Measurements from ENCODE around the gene ITGAV. TPM values are rescaled to one million over a fixed set of nuclear protein-coding genes. Genes with fewer than 3 reads are reported as not detected.

The ITGAV gene
- total RNA-seq, 1 experiment from 2014 or later: 26.9 TPM

DNA sequence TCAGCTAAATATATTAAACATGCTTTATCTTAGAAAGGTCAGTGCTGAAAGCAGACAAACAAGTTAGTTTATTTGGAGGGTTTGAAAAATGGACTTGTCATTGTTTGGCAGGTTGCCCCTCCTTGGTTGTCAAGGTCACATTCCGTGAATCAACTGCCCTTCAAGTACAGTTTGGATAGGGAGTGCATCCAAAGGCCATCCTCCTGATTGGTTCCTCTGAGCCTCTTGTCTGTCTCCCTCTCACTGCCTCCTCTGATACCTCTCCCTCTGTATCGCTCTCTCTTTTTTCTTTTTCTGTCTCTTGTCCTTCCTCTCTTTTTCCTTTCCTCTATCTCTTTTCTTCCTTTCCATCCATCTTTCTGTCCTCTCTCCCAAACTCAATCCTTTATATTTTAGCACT, 5.4 kb downstream of the ITGAV start:
- no CpG with 5 or more reads among the region's 2 CpGs for WGBS (ENCODE audit: extremely low coverage, insufficient read length, low lambda C conversion rate)

More for the DNA sequence above, 5.4 kb downstream of the ITGAV start:
- H2AK5ac ChIP-seq (ENCODE audit: insufficient read length, low read length): no peak overlapping the region
- H2BK20ac ChIP-seq (ENCODE audit: low read depth, low read length, poor library complexity, severe bottlenecking): no peak overlapping the region
- DNase-seq: no peak
- peaks cover 3% of the 10 kb centered on the region; the same call in 1 of the 2 replicates for H3K79me2 ChIP-seq (ENCODE audit: insufficient read depth, low read length)
- no peaks in the 10 kb centered on the region; the same call in 1 of the 2 replicates for H3K27me3 ChIP-seq (ENCODE audit: insufficient read depth, low read length)
- H4K20me1 ChIP-seq (ENCODE audit: control insufficient read depth, insufficient read depth, insufficient read length): no peaks in the 10 kb centered on the region
- Mint-ChIP-seq H3K27ac (peak overlapping the region in 1 of 3 experiments; percentile 11; a peak in 1 of 7 replicates), H3K27me3 (ENCODE audit: low read depth) (no peaks in the 10 kb centered on the region; the same call in none of the 2 replicates), H3K4me1 (peaks cover 51 to 61% of the 10 kb centered on the region in 2 experiments), H3K9me3 (peaks cover 0 to 2% of the 10 kb centered on the region in 2 experiments; a peak in 1 of 5 replicates), H3K4me3 (no peak overlapping the region), H3K36me3 (ENCODE audit: insufficient read depth in 1 of 3, low read depth in 3 of 3) (no peaks in the 10 kb centered on the region)
- H2BK5ac ChIP-seq (ENCODE audit: insufficient read length, low read length): no peak overlapping the region
- H3K14ac ChIP-seq (ENCODE audit: insufficient read depth, low read length): no peak overlapping the region
- no peaks in the 10 kb centered on the region for H3K4me1 ChIP-seq (ENCODE audit: insufficient read depth, low read length)
- H3K18ac ChIP-seq (ENCODE audit: insufficient read length, low read depth, low read length): no peak overlapping the region
- H2AFZ ChIP-seq (ENCODE audit: low read length): no peak overlapping the region
- no peak overlapping the region for H4K91ac ChIP-seq (ENCODE audit: insufficient read length, low read depth, low read length)
- H3K4ac ChIP-seq (ENCODE audit: low read depth, low read length): no peak overlapping the region
- no peak overlapping the region for H3K23ac ChIP-seq (ENCODE audit: insufficient read length, low read depth, low read length)
- no peak overlapping the region for H4K8ac ChIP-seq (replicated peaks; ENCODE audit: insufficient read length, low read depth, low read length)
- H2BK120ac ChIP-seq (ENCODE audit: low read depth, low read length, poor library complexity, severe bottlenecking): no peak overlapping the region
- peaks cover 8% of the 10 kb centered on the region for H3K23me2 ChIP-seq (ENCODE audit: insufficient read length, low read depth, low read length, poor library complexity, severe bottlenecking)
- H3K9ac ChIP-seq (ENCODE audit: extremely low read depth, insufficient read length, low read length): no peak overlapping the region
- no peak overlapping the region for H3K56ac ChIP-seq (ENCODE audit: insufficient read length, low read depth, low read length)
- TF ChIP-seq, protein P1, sequence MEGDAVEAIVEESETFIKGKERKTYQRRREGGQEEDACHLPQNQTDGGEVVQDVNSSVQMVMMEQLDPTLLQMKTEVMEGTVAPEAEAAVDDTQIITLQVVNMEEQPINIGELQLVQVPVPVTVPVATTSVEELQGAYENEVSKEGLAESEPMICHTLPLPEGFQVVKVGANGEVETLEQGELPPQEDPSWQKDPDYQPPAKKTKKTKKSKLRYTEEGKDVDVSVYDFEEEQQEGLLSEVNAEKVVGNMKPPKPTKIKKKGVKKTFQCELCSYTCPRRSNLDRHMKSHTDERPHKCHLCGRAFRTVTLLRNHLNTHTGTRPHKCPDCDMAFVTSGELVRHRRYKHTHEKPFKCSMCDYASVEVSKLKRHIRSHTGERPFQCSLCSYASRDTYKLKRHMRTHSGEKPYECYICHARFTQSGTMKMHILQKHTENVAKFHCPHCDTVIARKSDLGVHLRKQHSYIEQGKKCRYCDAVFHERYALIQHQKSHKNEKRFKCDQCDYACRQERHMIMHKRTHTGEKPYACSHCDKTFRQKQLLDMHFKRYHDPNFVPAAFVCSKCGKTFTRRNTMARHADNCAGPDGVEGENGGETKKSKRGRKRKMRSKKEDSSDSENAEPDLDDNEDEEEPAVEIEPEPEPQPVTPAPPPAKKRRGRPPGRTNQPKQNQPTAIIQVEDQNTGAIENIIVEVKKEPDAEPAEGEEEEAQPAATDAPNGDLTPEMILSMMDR (conservative IDR thresholded peaks at IDR 0.05): no peak
- H2BK15ac ChIP-seq (ENCODE audit: low read depth, low read length): no peak overlapping the region
- no peak overlapping the region for H2BK12ac ChIP-seq (ENCODE audit: insufficient read length, low read depth, low read length)
- H3K4me2 ChIP-seq (ENCODE audit: insufficient read depth, insufficient read length, low read length): no peak overlapping the region
- H3K9me3 ChIP-seq (ENCODE audit: control insufficient read depth, low read depth, low read length): no peaks in the 10 kb centered on the region
- no peak overlapping the region for H4K5ac ChIP-seq (ENCODE audit: insufficient read length, low read depth, low read length)
- no peak overlapping the region for H3K27ac ChIP-seq (ENCODE audit: insufficient read length, low read depth, low read length)
- no peak overlapping the region for H3T11ph ChIP-seq (ENCODE audit: low read length)
- H3K79me1 ChIP-seq (ENCODE audit: insufficient read depth, low read depth, low read length, poor library complexity, severe bottlenecking): no peaks in the 10 kb centered on the region
